Left lung (tissue), 10 donors: ENCODE measurements around the gene TBC1D9. TPM values are rescaled to one million over a fixed set of nuclear protein-coding genes. Genes with fewer than 3 reads are reported as not detected.
A peak's percentile ranks its signal among the peaks of the same experiment; 100 is the strongest.

Source experiments
- ATAC-seq: fragments of 200-7000 bp; cut with Tn5 transposase; one replicate; pipeline ENCODE4 v1.9.1; 2020; ENCODE audit warnings: moderate library complexity
- DNase-seq, 4 donors: peaks; one replicate each; pipeline ENCODE4 v3.0.0-alpha.2; 2013 to 2020
- H3K27ac ChIP-seq, 2 donors: fragments of 200-600 bp; sonication (generic) in 1 of 2; one replicate each; pipeline versions ENCODE4 v1.5.0 to v1.8.0; 2020 to 2021
- H3K27me3 ChIP-seq, 2 donors: fragments of 200-600 bp; sonication (generic) in 1 of 2; one replicate each; pipeline versions ENCODE4 v1.5.0 to v1.8.0; 2020 to 2021
- H3K36me3 ChIP-seq, 2 donors: fragments of 200-600 bp; sonication (generic) in 1 of 2; one replicate each; pipeline versions ENCODE4 v1.5.0 to v1.8.0; 2020 to 2021
- H3K4me1 ChIP-seq, 2 donors: fragments of 200-600 bp; one replicate each; pipeline ENCODE4 v1.8.0; 2021
- H3K4me3 ChIP-seq, 2 donors: fragments of 200-600 bp; sonication (generic) in 1 of 2; one replicate each; pipeline versions ENCODE4 v1.5.0 to v1.8.0; 2020 to 2021; ENCODE audit warnings: mild to moderate bottlenecking in 1 of 2
- H3K9me3 ChIP-seq, 2 donors: fragments of 200-600 bp; sonication (generic) in 1 of 2; one replicate each; pipeline versions ENCODE4 v1.5.0 to v1.8.0; 2020 to 2021
- CTCF ChIP-seq, 2 donors: fragments of 200-600 bp; sonication (generic) in 1 of 2; IDR thresholded peaks; one replicate each; pipeline versions ENCODE4 v1.5.0 to v1.8.0; 2021; ENCODE audit warnings: antibody characterized with exemption in 2 of 2
- intact Hi-C, 2 donors: fragments of 100-400 bp; cut with DNase I; formaldehyde crosslinking; loops; one replicate each; pipeline versions ENCODE4 v1.11.2 to v1.14.2; 2022
- polyA plus RNA-seq, 6 donors: library from polyadenylated mRNA; unstranded; fragments of 120-200 nt; gene quantifications; one replicate each; pipeline ENCODE4 v1.2.1, GENCODE V29; 2013; ENCODE audit not compliant: insufficient read length in 6 of 6
- total RNA-seq, 2 donors: library from RNA; stranded (reverse); fragmentation: NEBNext Ultra II Directional; extraction: Animal tissue kit (Norgen Biotek cat#: 25700); gene quantifications; one replicate each; pipeline ENCODE4 v1.2.1, GENCODE V29; 2021
- donor health status: DM: no; HTN: yes; CAD: no.
- donor health status: DM: no; HTN: no; CAD: no.

Gene TBC1D9
- total and polyA plus RNA-seq, 8 donors: 27.7 to 35.7 (median 32.3) TPM

GRCh38 chr4:140695483-140695882 is 60.7 kb downstream of the TBC1D9 start:
- no peak for ATAC-seq
- no peak overlapping the region for H3K4me3 ChIP-seq
- no peak for DNase-seq
- H3K4me1 ChIP-seq: peaks cover 0 to 11% of the 10 kb centered on the region in 2 donors
- H3K36me3 ChIP-seq: peaks cover 0 to 4% of the 10 kb centered on the region in 2 donors
- H3K27ac ChIP-seq: no peak overlapping the region
- TF ChIP-seq CTCF (IDR thresholded peaks at IDR 0.05): no peak
- intact Hi-C loops: no loop called here
- no peaks in the 10 kb centered on the region for H3K9me3 ChIP-seq
- no peaks in the 10 kb centered on the region for H3K27me3 ChIP-seq

DNA sequence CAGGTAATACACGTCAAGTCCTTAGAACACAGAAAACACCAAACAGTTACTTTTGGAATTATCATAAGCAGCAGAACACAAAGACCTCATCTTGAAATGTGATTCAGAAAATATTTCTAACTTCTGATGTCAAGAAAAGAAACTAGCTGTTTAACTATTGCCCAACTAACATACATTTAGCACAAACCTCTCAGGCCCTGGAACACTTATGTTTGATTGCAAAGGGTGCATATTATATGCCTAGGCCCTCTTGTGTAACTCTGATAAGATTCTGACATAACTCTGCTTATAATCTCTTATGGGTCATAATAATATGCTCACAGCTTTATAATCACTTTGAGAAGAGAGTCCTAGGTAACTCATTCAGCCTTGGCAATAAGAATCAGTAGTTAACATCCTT is 62.6 kb downstream of the TBC1D9 start:
- no peaks in the 10 kb centered on the region for H3K9me3 ChIP-seq
- no peaks in the 10 kb centered on the region for H3K27me3 ChIP-seq
- no peak overlapping the region for H3K27ac ChIP-seq
- intact Hi-C loops: no loop called here
- peak in 1 of 4 donors; percentile 47 for DNase-seq
- H3K4me1 ChIP-seq: peaks cover 0 to 11% of the 10 kb centered on the region in 2 donors
- H3K4me3 ChIP-seq: no peak overlapping the region
- peak; percentile 74 for ATAC-seq
- H3K36me3 ChIP-seq: no peaks in the 10 kb centered on the region
- TF ChIP-seq CTCF (IDR thresholded peaks at IDR 0.05): no peak

GRCh38 chr4:140691369-140691768 is 64.8 kb downstream of the TBC1D9 start:
- Histone ChIP-seq H3K9me3 (no peaks in the 10 kb centered on the region), H3K4me3 (no peak overlapping the region), H3K4me1 (peaks cover 0 to 11% of the 10 kb centered on the region in 2 donors), H3K27ac (peak overlapping the region; percentile 10 to 45), H3K36me3 (no peaks in the 10 kb centered on the region), H3K27me3 (no peaks in the 10 kb centered on the region)
- ATAC-seq (peak; percentile 35), DNase-seq (peak in 1 of 4 donors; percentile 34)
- intact Hi-C loops: no loop called here
- TF ChIP-seq CTCF (IDR thresholded peaks at IDR 0.05): no peak

- Histone ChIP-seq H3K36me3 (no peaks in the 10 kb centered on the region), H3K9me3 (no peaks in the 10 kb centered on the region), H3K27ac (peak overlapping the region in 1 of 2 donors; percentile 45), H3K4me1 (peaks cover 0 to 11% of the 10 kb centered on the region in 2 donors), H3K27me3 (no peaks in the 10 kb centered on the region), H3K4me3 (no peak overlapping the region)
- intact Hi-C loops: no loop called here
- no peak for TF ChIP-seq CTCF (IDR thresholded peaks at IDR 0.05)
- ATAC-seq (no peak), DNase-seq (no peak)
Measured at GRCh38 chr4:140690093-140690492, 66.1 kb downstream of the TBC1D9 start.

- peak overlapping the region in 1 of 2 donors; percentile 45 for H3K27ac ChIP-seq
- intact Hi-C loops: no loop called here
- no peak for TF ChIP-seq CTCF (IDR thresholded peaks at IDR 0.05)
Measured at GRCh38 chr4:140689623-140690022, 66.6 kb downstream of the TBC1D9 start.

More at GRCh38 chr4:140689623-140690022, 66.6 kb downstream of the TBC1D9 start:
- H3K4me1 ChIP-seq: peaks cover 0 to 11% of the 10 kb centered on the region in 2 donors
- DNase-seq (no peak), ATAC-seq (no peak)
- H3K27me3 ChIP-seq: no peaks in the 10 kb centered on the region
- no peaks in the 10 kb centered on the region for H3K9me3 ChIP-seq
- no peaks in the 10 kb centered on the region for H3K36me3 ChIP-seq
- no peak overlapping the region for H3K4me3 ChIP-seq
